HepG2 (cell line): ENCODE data around the gene GNAL. TPM values are rescaled to one million over a fixed set of nuclear protein-coding genes. Genes with fewer than 3 reads are reported as not detected.

Source experiments
- ATAC-seq: fragments of 200-7000 bp; cut with Tn5 transposase; 3 replicates; pipeline ENCODE4 v1.9.1; 2020; ENCODE audit warnings: mild to moderate bottlenecking, moderate library complexity
- BruUV-seq: library from RNA; stranded (reverse); fragments of 400-500 nt; replicated peaks from 2 replicates; lab custom pipeline; 2021; lab: Mats Ljungman, UMichigan
- CTCF ChIA-PET: fragments of 300-600 bp; formaldehyde crosslinking; extraction: SDS; loops from one replicate; lab custom pipeline; 2021; ENCODE audit warnings: low total read pairs, inconsistent platforms, low intra/inter-chr PET ratio; lab: Yijun Ruan, JAX
- POLR2A ChIA-PET: fragments of 350-600 bp; sonication (Branson Sonifier 250); formaldehyde crosslinking; loops from one replicate; lab custom pipeline; 2020; ENCODE audit warnings: antibody characterized with exemption, inconsistent platforms; lab: Yijun Ruan, JAX
- DNase-seq: peaks from one replicate; pipeline ENCODE4 v3.0.0-alpha.2; 2015; ENCODE audit warnings: low spot score
- FAIRE-seq: peaks from 3 replicates; lab custom pipeline; 2011; peaks lifted over from hg19 to GRCh38; lab: Jason Lieb, UNC
- H2AFZ ChIP-seq: one replicate; pipeline ENCODE4 v1.6.1; 2011; ENCODE audit warnings: low read length, inconsistent platforms
- H3K27ac ChIP-seq: fragments of 300-600 bp; 3 replicates; pipeline ENCODE4 v1.8.0; 2011; ENCODE audit warnings: mixed run types, mild to moderate bottlenecking, mixed read lengths, low read length, inconsistent platforms; ENCODE audit not compliant: insufficient read depth; ENCODE audit errors: extremely low read length
- H3K27me3 ChIP-seq, 2 experiments: fragments of 200-600 bp in 1 of 2; 2 replicates in 1 of 2; 3 replicates in 1 of 2; pipeline versions ENCODE4 v1.6.0 to v1.8.0; 2011; ENCODE audit warnings: low read length in 2 of 2, mild to moderate bottlenecking in 2 of 2, moderate library complexity in 2 of 2, inconsistent platforms in 1 of 2; ENCODE audit not compliant: insufficient read depth in 2 of 2, control insufficient read depth in 1 of 2
- H3K36me3 ChIP-seq, 2 experiments: fragments of 200-600 bp in 1 of 2; replicated peaks in 1 of 2; 2 replicates in 1 of 2; 3 replicates in 1 of 2; pipeline versions ENCODE4 v1.5.1 to v1.8.0; 2011; ENCODE audit warnings: low read length in 2 of 2, inconsistent platforms in 1 of 2; ENCODE audit not compliant: insufficient read depth in 2 of 2, control insufficient read depth in 1 of 2
- H3K4me1 ChIP-seq: 2 replicates; pipeline ENCODE4 v1.5.1; 2012; ENCODE audit warnings: low read length, inconsistent platforms; ENCODE audit not compliant: insufficient read depth
- H3K4me2 ChIP-seq: 2 replicates; pipeline ENCODE4 v1.6.0; 2011; ENCODE audit warnings: low read depth, low read length, inconsistent platforms
- H3K4me3 ChIP-seq, 3 experiments: fragments of 200-600 bp in 1 of 3; sonication (generic), shearing (Covaris generic) in 1 of 3; replicated peaks in 1 of 3; 2 replicates each; pipeline ENCODE4 v1.5.1; 2011 to 2016; ENCODE audit warnings: low read length in 3 of 3, inconsistent platforms in 2 of 3, low read depth in 2 of 3, mild to moderate bottlenecking in 2 of 3, control low read depth in 1 of 3, mixed read lengths in 1 of 3; ENCODE audit not compliant: insufficient read depth in 1 of 3
- H3K79me2 ChIP-seq: one replicate; pipeline ENCODE4 v1.6.1; 2011; ENCODE audit warnings: low read length, inconsistent platforms; ENCODE audit not compliant: insufficient read depth
- H3K9ac ChIP-seq: 2 replicates; pipeline ENCODE4 v1.6.0; 2011; ENCODE audit warnings: mild to moderate bottlenecking, low read depth, low read length, inconsistent platforms; ENCODE audit not compliant: insufficient read depth
- H3K9me3 ChIP-seq: 2 replicates; pipeline ENCODE4 v1.5.1; 2012; ENCODE audit warnings: mild to moderate bottlenecking, low read length
- H4K20me1 ChIP-seq: 2 replicates; pipeline ENCODE4 v1.6.0; 2011; ENCODE audit warnings: inconsistent platforms, mild to moderate bottlenecking, low read length, moderate library complexity; ENCODE audit not compliant: insufficient read depth
- GABPB1 ChIP-seq: IDR thresholded peaks from 2 replicates; pipeline ENCODE4 v1.6.1; 2016; ENCODE audit warnings: mild to moderate bottlenecking, missing genetic modification reagents, moderate library complexity, missing compliant biosample characterization
- SALL1 ChIP-seq: sonication (generic); formaldehyde crosslinking; IDR thresholded peaks from 2 replicates; pipeline ENCODE4 v1.8.0; 2022; ENCODE audit warnings: mild to moderate bottlenecking, missing genetic modification reagents
- ZFX ChIP-seq: sonication (generic); formaldehyde crosslinking; IDR thresholded peaks from 2 replicates; pipeline ENCODE4 v1.4.0; 2020; ENCODE audit warnings: mild to moderate bottlenecking, low read depth, missing genetic modification reagents, moderate library complexity
- ZNF124 ChIP-seq: sonication (generic); formaldehyde crosslinking; IDR thresholded peaks from 2 replicates; pipeline ENCODE4 v1.4.0; 2020; ENCODE audit warnings: missing genetic modification reagents
- WGBS: methylation state at CpG from one replicate; pipeline ENCODE4 v1.1.6; 2017; ENCODE audit warnings: low lambda C conversion rate; 5-methylcytosine and 5-hydroxymethylcytosine counted together
- in situ Hi-C: cut with HindIII; loops from 2 replicates; pipeline ENCODE4 v1.10.0; 2017; ENCODE audit warnings: low pct_unique_long_range_greater_than_20kb; ENCODE audit not compliant: extremely low pct_ligation_motif_present
- intact Hi-C: fragments of 100-400 bp; cut with micrococcal nuclease; formaldehyde crosslinking; loops from one replicate; pipeline ENCODE4 v1.10.0; 2022; ENCODE audit not compliant: unreplicated experiment
- polyA plus RNA-seq, 8 experiments: library from polyadenylated mRNA; depleted of rRNA in 3 of 8; stranded (reverse) in 7 of 8; unstranded in 1 of 8; fragments of >200 nt; fragmentation: Illumina TruSeq in 4 of 8; extraction: Trizol in 4 of 8; gene quantifications; 2 replicates each; pipeline versions ENCODE4 v1.2.1 to v1.2.3, GENCODE V29; 2011 to 2016; ENCODE audit warnings: low read depth in 4 of 8, missing spikeins in 1 of 8, mixed read lengths in 1 of 8; ENCODE audit not compliant: insufficient read depth in 1 of 8
- total RNA-seq, 5 experiments: library from RNA; depleted of rRNA; stranded (reverse); fragments of >200 nt; fragmentation: Illumina TruSeq; extraction: Trizol; gene quantifications; 2 replicates each; pipeline ENCODE4 v1.2.3, GENCODE V29; 2016; ENCODE audit warnings: low read depth in 1 of 5
- TF ChIP-seq, protein P1 (sequence below): sonication (generic); formaldehyde crosslinking; IDR thresholded peaks from 2 replicates; pipeline ENCODE4 v1.5.0; 2020; ENCODE audit warnings: mild to moderate bottlenecking, missing genetic modification reagents, moderate library complexity
- TF ChIP-seq, protein P2 (sequence below): sonication (generic); formaldehyde crosslinking; IDR thresholded peaks from 2 replicates; pipeline ENCODE4 v1.4.0; 2020; ENCODE audit warnings: missing genetic modification reagents, borderline replicate concordance

The GNAL gene
- total and polyA plus RNA-seq, 2 of the 13 experiments (the other 11 are each of a cell fraction or from before 2014, with no cell fraction given), result 0.87 to 1.4 TPM

DNA sequence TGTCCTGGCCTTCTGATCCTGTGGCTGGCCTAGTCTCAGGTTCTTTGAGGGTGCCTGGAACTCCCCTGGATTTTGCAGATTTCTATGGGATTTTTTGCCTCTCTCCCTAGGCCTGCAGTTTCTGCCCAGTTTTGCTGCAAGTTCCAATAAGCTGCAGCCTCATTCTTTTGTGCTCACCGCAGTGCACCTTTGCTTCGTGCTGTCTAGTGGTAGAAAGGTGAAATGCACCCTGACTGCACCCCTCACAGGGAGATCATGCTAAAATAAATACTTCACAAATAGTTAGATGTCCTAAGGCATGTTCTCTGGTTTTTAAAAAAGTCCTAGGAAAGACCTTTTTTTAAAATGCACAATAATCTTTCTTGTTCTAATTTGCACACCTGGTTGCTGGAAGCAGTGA is 72.5 kb downstream of the GNAL start:
- no peak overlapping the region; a peak in 1 of 6 replicates for H3K4me3 ChIP-seq
- H3K27me3 ChIP-seq, result peaks cover 0 to 7% of the 10 kb centered on the region in 2 experiments; a peak in 1 of 5 replicates
- FAIRE-seq, result peak; percentile 60
- no peaks in the 10 kb centered on the region for H3K4me1 ChIP-seq
- peak; percentile 10 for DNase-seq
- H3K36me3 ChIP-seq, result no peaks in the 10 kb centered on the region
- no peaks in the 10 kb centered on the region for H3K9me3 ChIP-seq
- TF ChIP-seq, protein P1, sequence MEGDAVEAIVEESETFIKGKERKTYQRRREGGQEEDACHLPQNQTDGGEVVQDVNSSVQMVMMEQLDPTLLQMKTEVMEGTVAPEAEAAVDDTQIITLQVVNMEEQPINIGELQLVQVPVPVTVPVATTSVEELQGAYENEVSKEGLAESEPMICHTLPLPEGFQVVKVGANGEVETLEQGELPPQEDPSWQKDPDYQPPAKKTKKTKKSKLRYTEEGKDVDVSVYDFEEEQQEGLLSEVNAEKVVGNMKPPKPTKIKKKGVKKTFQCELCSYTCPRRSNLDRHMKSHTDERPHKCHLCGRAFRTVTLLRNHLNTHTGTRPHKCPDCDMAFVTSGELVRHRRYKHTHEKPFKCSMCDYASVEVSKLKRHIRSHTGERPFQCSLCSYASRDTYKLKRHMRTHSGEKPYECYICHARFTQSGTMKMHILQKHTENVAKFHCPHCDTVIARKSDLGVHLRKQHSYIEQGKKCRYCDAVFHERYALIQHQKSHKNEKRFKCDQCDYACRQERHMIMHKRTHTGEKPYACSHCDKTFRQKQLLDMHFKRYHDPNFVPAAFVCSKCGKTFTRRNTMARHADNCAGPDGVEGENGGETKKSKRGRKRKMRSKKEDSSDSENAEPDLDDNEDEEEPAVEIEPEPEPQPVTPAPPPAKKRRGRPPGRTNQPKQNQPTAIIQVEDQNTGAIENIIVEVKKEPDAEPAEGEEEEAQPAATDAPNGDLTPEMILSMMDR (CRISPR knock-in tag), result 0 out of 2 replicates have a peak, but pooled peaks have one; percentile 11
- TF ChIP-seq, protein P2, sequence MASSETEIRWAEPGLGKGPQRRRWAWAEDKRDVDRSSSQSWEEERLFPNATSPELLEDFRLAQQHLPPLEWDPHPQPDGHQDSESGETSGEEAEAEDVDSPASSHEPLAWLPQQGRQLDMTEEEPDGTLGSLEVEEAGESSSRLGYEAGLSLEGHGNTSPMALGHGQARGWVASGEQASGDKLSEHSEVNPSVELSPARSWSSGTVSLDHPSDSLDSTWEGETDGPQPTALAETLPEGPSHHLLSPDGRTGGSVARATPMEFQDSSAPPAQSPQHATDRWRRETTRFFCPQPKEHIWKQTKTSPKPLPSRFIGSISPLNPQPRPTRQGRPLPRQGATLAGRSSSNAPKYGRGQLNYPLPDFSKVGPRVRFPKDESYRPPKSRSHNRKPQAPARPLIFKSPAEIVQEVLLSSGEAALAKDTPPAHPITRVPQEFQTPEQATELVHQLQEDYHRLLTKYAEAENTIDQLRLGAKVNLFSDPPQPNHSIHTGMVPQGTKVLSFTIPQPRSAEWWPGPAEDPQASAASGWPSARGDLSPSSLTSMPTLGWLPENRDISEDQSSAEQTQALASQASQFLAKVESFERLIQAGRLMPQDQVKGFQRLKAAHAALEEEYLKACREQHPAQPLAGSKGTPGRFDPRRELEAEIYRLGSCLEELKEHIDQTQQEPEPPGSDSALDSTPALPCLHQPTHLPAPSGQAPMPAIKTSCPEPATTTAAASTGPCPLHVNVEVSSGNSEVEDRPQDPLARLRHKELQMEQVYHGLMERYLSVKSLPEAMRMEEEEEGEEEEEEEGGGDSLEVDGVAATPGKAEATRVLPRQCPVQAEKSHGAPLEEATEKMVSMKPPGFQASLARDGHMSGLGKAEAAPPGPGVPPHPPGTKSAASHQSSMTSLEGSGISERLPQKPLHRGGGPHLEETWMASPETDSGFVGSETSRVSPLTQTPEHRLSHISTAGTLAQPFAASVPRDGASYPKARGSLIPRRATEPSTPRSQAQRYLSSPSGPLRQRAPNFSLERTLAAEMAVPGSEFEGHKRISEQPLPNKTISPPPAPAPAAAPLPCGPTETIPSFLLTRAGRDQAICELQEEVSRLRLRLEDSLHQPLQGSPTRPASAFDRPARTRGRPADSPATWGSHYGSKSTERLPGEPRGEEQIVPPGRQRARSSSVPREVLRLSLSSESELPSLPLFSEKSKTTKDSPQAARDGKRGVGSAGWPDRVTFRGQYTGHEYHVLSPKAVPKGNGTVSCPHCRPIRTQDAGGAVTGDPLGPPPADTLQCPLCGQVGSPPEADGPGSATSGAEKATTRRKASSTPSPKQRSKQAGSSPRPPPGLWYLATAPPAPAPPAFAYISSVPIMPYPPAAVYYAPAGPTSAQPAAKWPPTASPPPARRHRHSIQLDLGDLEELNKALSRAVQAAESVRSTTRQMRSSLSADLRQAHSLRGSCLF (CRISPR knock-in tag), result no peak
- TF ChIP-seq GABPB1 (CRISPR knock-in tag), result no peak
- no peak for TF ChIP-seq SALL1 (CRISPR knock-in tag)
- TF ChIP-seq ZFX, result 0 out of 2 replicates have a peak, but pooled peaks have one; percentile 30
- TF ChIP-seq ZNF124 (CRISPR knock-in tag), result no peak
- no TSS peak for BruUV-seq
- in situ Hi-C loops (no loop called here), intact Hi-C loops (no loop called here)
- H3K9ac ChIP-seq, result no peak overlapping the region
- POLR2A ChIA-PET, result no interaction called here
- H4K20me1 ChIP-seq, result no peaks in the 10 kb centered on the region
- WGBS, result 36% methylated on average over 2 of the region's 2 CpGs
- CTCF ChIA-PET, result no interaction called here
- no peak overlapping the region; the same call in 1 of the 2 replicates for H3K4me2 ChIP-seq
- no peaks in the 10 kb centered on the region for H3K79me2 ChIP-seq
- ATAC-seq, result peak; percentile 95
- no peak overlapping the region for H3K27ac ChIP-seq
- no peak overlapping the region for H2AFZ ChIP-seq
